Gastrocnemius medialis (tissue), 4 donors: Measurements from ENCODE around the gene DIO3.

ENCODE experiments used
- CTCF ChIP-seq, 5 experiments: fragments of 450-650 bp in 3 of 5; fragments of 200-600 bp in 2 of 5; sonication (generic) in 2 of 5; IDR thresholded peaks in 4 of 5; conservative IDR thresholded peaks in 1 of 5; 1 replicate in 4 of 5; 2 replicates in 1 of 5; pipeline ENCODE4 v1.5.1; 2016 to 2019; ENCODE audit warnings: antibody characterized with exemption in 5 of 5, mild to moderate bottlenecking in 3 of 5, moderate library complexity in 3 of 5
- POLR2A ChIP-seq, 2 donors: fragments of 450-650 bp; IDR thresholded peaks; one replicate each; pipeline ENCODE4 v1.6.1; 2017; ENCODE audit warnings: antibody characterized with exemption in 2 of 2, mild to moderate bottlenecking in 2 of 2, moderate library complexity in 2 of 2

- TF ChIP-seq CTCF (IDR thresholded peaks at IDR 0.05 in 4 of 5, conservative IDR thresholded peaks at IDR 0.05 in 1 of 5) = no peak
- TF ChIP-seq POLR2A (IDR thresholded peaks at IDR 0.05) = no peak
Observed at GRCh38 chr14:101596742-101597141, 35.4 kb downstream of the DIO3 start.
